ENCODE measurements around the gene RNF113B.

Gene RNF113B

GRCh38 chr13:98221234-98221633 lies 44.2 kb upstream of the RNF113B start:
- no peak for DNase-seq (ENCODE audit: low read depth in 1 of 2, low spot score in 1 of 2)
- no peak overlapping the region for H3K27ac ChIP-seq (replicated peaks)
- H3K27me3 ChIP-seq (ENCODE audit: insufficient read depth, poor library complexity, severe bottlenecking): peaks cover 3% of the 10 kb centered on the region
- H3K4me3 ChIP-seq (replicated peaks; ENCODE audit: insufficient read depth, low read length): no peak overlapping the region
- TF ChIP-seq GABPA (IDR thresholded peaks at IDR 0.05; ENCODE audit: low read depth): no peak
- TF ChIP-seq SPI1 (IDR thresholded peaks at IDR 0.05; ENCODE audit: borderline replicate concordance, low read depth): no peak
- no peak for TF ChIP-seq CTCF (IDR thresholded peaks at IDR 0.05; ENCODE audit: insufficient read depth, low read length)
- no peak for TF ChIP-seq POLR2AphosphoS5 (IDR thresholded peaks at IDR 0.05; ENCODE audit: low read depth)

- no peak for DNase-seq (ENCODE audit: low read depth in 1 of 2, low spot score in 1 of 2)
- H3K27ac ChIP-seq (replicated peaks): no peak overlapping the region
- no peak overlapping the region for H3K4me3 ChIP-seq (replicated peaks; ENCODE audit: insufficient read depth, low read length)
- H3K27me3 ChIP-seq (ENCODE audit: insufficient read depth, poor library complexity, severe bottlenecking): peaks cover 2% of the 10 kb centered on the region
- TF ChIP-seq SPI1 (IDR thresholded peaks at IDR 0.05; ENCODE audit: borderline replicate concordance, low read depth) (no peak), CTCF (IDR thresholded peaks at IDR 0.05; ENCODE audit: insufficient read depth, low read length) (no peak), POLR2AphosphoS5 (IDR thresholded peaks at IDR 0.05; ENCODE audit: low read depth) (no peak), GABPA (IDR thresholded peaks at IDR 0.05; ENCODE audit: low read depth) (no peak), REST (IDR thresholded peaks at IDR 0.05; ENCODE audit: insufficient replicate concordance, low read depth) (no peak)
Measured at GRCh38 chr13:98220271-98220791, 43.3 kb upstream of the RNF113B start.

- TF ChIP-seq POLR2AphosphoS5 (IDR thresholded peaks at IDR 0.05; ENCODE audit: low read depth) (no peak), SPI1 (IDR thresholded peaks at IDR 0.05; ENCODE audit: borderline replicate concordance, low read depth) (no peak), REST (IDR thresholded peaks at IDR 0.05; ENCODE audit: insufficient replicate concordance, low read depth) (no peak), CTCF (IDR thresholded peaks at IDR 0.05; ENCODE audit: insufficient read depth, low read length) (no peak), GABPA (IDR thresholded peaks at IDR 0.05; ENCODE audit: low read depth) (no peak)
- no peak for DNase-seq (ENCODE audit: low read depth in 1 of 2, low spot score in 1 of 2)
- Histone ChIP-seq H3K27me3 (ENCODE audit: insufficient read depth, poor library complexity, severe bottlenecking) (peaks cover 2% of the 10 kb centered on the region), H3K4me3 (replicated peaks; ENCODE audit: insufficient read depth, low read length) (no peak overlapping the region), H3K27ac (replicated peaks) (no peak overlapping the region)
Measured at GRCh38 chr13:98219685-98220084, 42.6 kb upstream of the RNF113B start.

GRCh38 chr13:98217597-98217996 lies 40.5 kb upstream of the RNF113B start:
- DNase-seq (ENCODE audit: low read depth in 1 of 2, low spot score in 1 of 2): no peak
- TF ChIP-seq POLR2AphosphoS5 (IDR thresholded peaks at IDR 0.05; ENCODE audit: low read depth) (no peak), GABPA (IDR thresholded peaks at IDR 0.05; ENCODE audit: low read depth) (no peak), REST (IDR thresholded peaks at IDR 0.05; ENCODE audit: insufficient replicate concordance, low read depth) (no peak), CTCF (IDR thresholded peaks at IDR 0.05; ENCODE audit: insufficient read depth, low read length) (no peak), SPI1 (IDR thresholded peaks at IDR 0.05; ENCODE audit: borderline replicate concordance, low read depth) (no peak)
- Histone ChIP-seq H3K27me3 (ENCODE audit: insufficient read depth, poor library complexity, severe bottlenecking) (peaks cover 2% of the 10 kb centered on the region), H3K27ac (replicated peaks) (no peak overlapping the region), H3K4me3 (replicated peaks; ENCODE audit: insufficient read depth, low read length) (no peak overlapping the region)

All from HL-60 (cell line).